GM21619 (cell line): Measurements from ENCODE around the gene PLCD3.

Experiments
- ATAC-seq: cut with Tn5 transposase; IDR thresholded peaks from one replicate; pipeline ENCODE4 v1.9.1; 2021; ENCODE audit not compliant: unreplicated experiment

The PLCD3 gene

GRCh38 chr17:45149669-45150664 lies 17.7 kb upstream of the PLCD3 start:
- ATAC-seq, result no peak

- ATAC-seq, result no peak
Measured at GRCh38 chr17:45149037-45149668, 16.8 kb upstream of the PLCD3 start.

GRCh38 chr17:45148183-45149036 lies 16.1 kb upstream of the PLCD3 start, which contains the start of gene HEXIM1:
HEXIM1 (plus strand) TSS chr17:45148475; CDS start chr17:45149191, 716 bp downstream.
- ATAC-seq, result peak; percentile 45

GRCh38 chr17:45147581-45148182 lies 15.4 kb upstream of the PLCD3 start:
- no peak for ATAC-seq

- ATAC-seq, result no peak
Measured at GRCh38 chr17:45146890-45147580, 14.7 kb upstream of the PLCD3 start.

GRCh38 chr17:45146592-45146889 lies 14.2 kb upstream of the PLCD3 start:
- no peak for ATAC-seq

GRCh38 chr17:45146166-45146565 lies 13.9 kb upstream of the PLCD3 start:
- no peak for ATAC-seq

- no peak for ATAC-seq
Measured at GRCh38 chr17:45145035-45145389, 12.7 kb upstream of the PLCD3 start.

- ATAC-seq, result no peak
Measured at GRCh38 chr17:45144199-45145034, 12.1 kb upstream of the PLCD3 start.

- ATAC-seq, result no peak
Measured at GRCh38 chr17:45143767-45144198, 11.5 kb upstream of the PLCD3 start.

- no peak for ATAC-seq
Measured at GRCh38 chr17:45143094-45143670, 10.9 kb upstream of the PLCD3 start.

- no peak for ATAC-seq
Measured at GRCh38 chr17:45139533-45139920, 7.2 kb upstream of the PLCD3 start.

- ATAC-seq, result no peak
Measured at GRCh38 chr17:45138911-45139532, 6.7 kb upstream of the PLCD3 start.

- ATAC-seq, result no peak
Measured at GRCh38 chr17:45137561-45138305, 5.4 kb upstream of the PLCD3 start.

GRCh38 chr17:45136846-45137560 lies 4.7 kb upstream of the PLCD3 start:
- ATAC-seq, result no peak

- ATAC-seq, result no peak
Measured at GRCh38 chr17:45135978-45136791, 3.9 kb upstream of the PLCD3 start.
